DMS153 treated with DMSO at 0.1 percent for 48 hours (cell line): ENCODE data around the gene LPAR3.

Experiments used
- DNase-seq: peaks from one replicate; lab custom pipeline; 2025; ENCODE audit not compliant: unreplicated experiment; lab: John Stamatoyannopoulos, UW

Gene LPAR3

DNA sequence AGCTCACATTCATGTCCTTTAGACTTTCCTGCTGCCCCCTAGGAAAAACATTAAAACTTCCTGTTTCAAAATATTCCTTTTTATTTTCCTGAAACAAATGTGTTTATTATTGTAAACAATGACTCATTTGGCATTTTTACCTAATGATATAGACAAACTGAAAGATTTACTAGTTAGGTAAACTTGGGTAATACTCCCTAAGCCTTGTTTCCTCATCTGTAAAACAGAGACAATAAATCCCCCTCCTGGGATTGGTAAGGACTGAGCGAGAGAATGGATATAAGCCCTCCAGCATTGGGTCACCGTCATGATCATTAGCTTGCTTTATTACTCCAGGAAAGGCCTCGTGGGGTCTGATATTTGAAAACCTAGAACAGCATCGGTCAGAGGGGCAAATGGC is 59.8 kb downstream of the LPAR3 start:
- no peak for DNase-seq

- no peak for DNase-seq
Observed at GRCh38 chr1:84830136-84830535, 62.9 kb downstream of the LPAR3 start.

GRCh38 chr1:84827976-84828375 is 65.0 kb downstream of the LPAR3 start:
- DNase-seq = no peak

DNA sequence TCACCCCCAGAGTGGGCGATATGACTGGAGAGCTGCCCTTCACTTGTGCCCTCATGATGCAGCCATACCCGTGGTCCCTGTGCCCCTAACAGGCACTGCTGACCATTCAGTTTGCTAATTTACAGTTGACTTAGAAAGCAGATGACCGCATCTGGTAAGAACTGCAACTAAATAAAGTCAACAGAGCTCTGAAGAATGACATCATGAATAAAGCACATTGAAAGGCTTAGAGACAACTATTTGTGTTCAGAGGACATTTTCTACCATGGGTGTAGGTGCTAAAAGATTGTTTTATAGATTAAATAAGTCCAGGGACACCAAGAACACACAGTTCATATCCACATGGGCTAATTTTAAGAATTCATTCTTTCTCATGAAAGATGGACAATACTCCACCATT is 65.5 kb downstream of the LPAR3 start:
- no peak for DNase-seq

- no peak for DNase-seq
Observed at GRCh38 chr1:84825161-84825560, 67.8 kb downstream of the LPAR3 start.

DNA sequence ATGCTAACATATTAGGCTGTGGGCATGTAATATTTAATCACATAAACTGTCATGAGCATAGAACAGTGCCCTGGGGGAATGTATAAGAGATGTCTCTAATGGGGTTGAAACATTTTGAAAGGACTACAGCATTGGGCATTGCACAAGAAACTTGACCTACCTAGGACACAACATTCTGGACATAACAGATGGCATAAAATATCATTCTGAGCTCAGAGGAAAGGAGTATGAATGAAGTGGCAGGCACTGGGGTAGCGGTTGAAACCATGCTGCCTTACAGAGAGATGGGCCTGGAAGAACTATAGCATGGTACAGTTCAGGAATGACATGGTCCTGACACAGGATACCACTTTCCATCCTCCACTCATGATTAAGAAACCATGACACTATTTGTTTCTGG is 69.0 kb downstream of the LPAR3 start:
- DNase-seq = no peak

- no peak for DNase-seq
Observed at GRCh38 chr1:84823511-84823910, 69.5 kb downstream of the LPAR3 start.

GRCh38 chr1:84810343-84810742 is 82.7 kb downstream of the LPAR3 start:
- no peak for DNase-seq

DNA sequence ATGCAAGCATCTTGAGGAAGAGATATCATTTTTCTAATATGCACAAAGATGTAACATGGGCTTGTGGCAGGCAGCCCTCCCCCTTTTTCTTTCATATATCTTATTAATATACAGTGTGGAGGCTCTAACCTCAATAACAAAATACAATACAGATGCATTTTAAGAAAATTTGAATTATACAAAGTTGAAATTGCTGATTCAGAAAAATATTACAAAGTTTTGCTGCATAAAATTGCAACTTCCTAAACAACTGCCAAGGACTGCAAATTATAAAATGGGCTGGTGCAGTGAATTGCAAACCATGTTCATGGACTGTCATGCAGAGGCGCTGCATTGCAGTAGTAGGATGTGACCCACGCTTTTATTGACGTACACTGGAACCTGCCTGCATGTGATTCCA is 84.0 kb downstream of the LPAR3 start:
- DNase-seq = no peak

DNA sequence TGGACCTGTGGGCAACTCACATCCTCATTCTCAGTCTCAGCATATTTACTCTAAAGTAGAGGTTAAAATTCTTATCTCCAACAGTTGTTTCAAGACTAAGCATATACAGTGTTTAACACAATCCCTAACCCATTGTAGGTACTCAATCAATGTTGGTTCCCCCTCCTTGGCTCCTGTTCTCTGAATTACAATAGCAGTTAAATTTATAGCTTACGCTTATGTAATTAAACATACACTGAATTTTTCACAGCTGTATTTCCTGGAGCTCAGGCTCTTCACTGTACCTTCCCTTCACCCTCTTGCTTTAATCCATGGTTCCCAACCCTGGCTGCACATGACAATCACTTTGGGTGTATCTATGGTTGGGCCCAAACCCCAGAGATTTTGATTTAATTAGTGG is 89.4 kb downstream of the LPAR3 start:
- DNase-seq = peak; percentile 12

GRCh38 chr1:84802567-84803232 is 90.3 kb downstream of the LPAR3 start:
- no peak for DNase-seq

GRCh38 chr1:84800090-84801073 is 92.6 kb downstream of the LPAR3 start:
- no peak for DNase-seq

GRCh38 chr1:84797603-84798002 is 95.4 kb downstream of the LPAR3 start:
- no peak for DNase-seq

DNA sequence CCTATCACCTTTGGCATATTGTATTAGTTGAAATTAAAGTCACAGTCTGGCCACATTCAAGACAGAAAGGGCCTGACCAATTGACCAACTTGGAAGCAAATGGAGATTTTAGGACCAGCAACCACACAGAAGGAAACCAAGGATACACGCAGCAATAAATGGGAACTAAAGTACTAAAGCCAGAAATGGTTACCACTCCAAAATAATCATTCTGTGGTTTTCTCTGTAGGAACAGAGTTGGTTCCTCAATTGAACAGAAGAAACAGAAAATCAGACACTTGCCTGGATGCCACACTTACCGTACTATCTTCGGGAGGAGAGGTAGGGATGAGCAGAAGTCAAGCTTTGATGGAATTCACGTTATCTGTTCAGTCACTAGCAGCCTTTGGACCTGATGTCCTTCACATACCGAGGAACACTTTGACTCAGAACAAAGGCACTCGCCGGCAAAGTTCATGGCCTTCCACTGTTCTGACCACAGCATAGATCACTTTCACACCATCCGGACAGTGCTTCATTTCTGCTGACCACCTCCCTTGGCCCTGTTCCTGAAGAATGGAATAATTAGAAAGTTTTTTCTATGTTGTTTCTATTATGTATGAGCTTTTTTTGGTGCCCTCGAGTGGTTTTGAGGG is 96.9 kb downstream of the LPAR3 start:
- DNase-seq = no peak

DNA sequence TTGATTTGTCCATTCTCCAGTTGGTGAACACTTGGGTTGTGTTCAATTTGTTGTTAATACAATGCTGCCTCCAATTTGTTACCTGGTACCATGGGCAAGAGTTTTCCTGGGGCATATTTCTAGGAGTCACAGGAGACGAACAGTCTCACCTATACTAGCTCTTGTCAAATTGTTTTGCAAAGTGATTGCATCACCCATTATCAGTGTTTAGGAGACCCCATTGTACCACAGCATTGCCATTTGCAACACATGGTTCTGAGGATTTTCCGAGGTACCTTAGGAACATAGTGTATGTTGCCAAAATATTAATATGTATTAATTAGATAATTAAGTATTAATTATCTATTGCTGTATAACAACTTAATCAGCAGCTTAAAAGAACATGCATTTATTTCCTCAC is 97.8 kb downstream of the LPAR3 start:
- no peak for DNase-seq

DNA sequence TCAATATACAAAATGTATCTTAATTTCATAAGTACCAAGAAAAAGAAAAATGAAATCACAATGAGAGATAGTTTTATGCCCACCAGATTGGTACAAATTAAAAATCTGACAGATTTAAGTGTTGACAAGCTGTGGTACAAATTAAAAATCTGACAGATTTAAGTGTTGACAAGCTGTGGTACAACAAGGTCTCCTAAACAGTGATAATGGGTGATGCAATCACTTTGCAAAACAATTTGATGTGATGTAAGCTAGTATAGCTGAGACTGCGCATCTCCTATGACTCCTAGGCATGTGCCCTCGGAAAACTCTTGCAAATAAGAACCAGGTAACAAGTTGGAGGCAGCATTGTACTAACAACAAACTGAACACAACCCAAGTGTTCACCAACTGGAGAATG is 100.6 kb downstream of the LPAR3 start:
- no peak for DNase-seq

- no peak for DNase-seq
Observed at GRCh38 chr1:84789014-84789413, 104.0 kb downstream of the LPAR3 start.

GRCh38 chr1:84785271-84786036 is 107.6 kb downstream of the LPAR3 start:
- DNase-seq = no peak

DNA sequence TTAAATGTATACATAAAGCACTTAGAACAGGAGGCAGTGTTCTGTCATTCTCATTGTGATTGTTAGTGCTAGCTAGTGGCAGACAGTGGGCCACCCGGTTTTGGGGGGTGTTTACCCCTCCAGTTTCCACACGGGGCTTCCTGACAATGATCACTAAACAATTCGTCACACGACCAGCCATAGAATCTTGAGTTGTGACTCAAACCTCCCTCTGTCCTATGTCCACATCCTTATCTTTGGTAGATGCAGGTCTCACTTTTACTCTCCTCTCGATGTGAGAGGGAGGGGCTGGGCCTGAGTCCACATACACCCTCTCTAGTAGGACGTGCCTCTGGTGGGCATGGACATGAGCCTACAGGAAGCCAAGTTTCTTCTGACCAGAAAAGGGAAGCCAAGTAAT is 110.1 kb downstream of the LPAR3 start:
- no peak for DNase-seq

- DNase-seq = no peak
Observed at GRCh38 chr1:84781946-84782771, 110.8 kb downstream of the LPAR3 start.
